Activated T-cell treated with anti-CD3 and anti-CD28 coated beads, Interleukin-2, amount 50 U/mL, for 24 hours (primary cell): Measurements from ENCODE around the gene TRAF4.

Experiments
- DNase-seq: peaks from one replicate; pipeline ENCODE4 v3.0.0-alpha.2; 2020
- H3K27ac Mint-ChIP-seq: 2 replicates; pipeline ENCODE4 v1.8.0; 2020; ENCODE audit warnings: mild to moderate bottlenecking, mixed read lengths
- H3K27me3 Mint-ChIP-seq: 2 replicates; pipeline ENCODE4 v1.8.0; 2020; ENCODE audit warnings: mixed read lengths
- H3K36me3 Mint-ChIP-seq: 2 replicates; pipeline ENCODE4 v1.8.0; 2020; ENCODE audit warnings: low read depth, mixed read lengths
- H3K4me1 Mint-ChIP-seq: 2 replicates; pipeline ENCODE4 v1.8.0; 2020; ENCODE audit warnings: low read depth, mixed read lengths
- H3K4me3 Mint-ChIP-seq: 2 replicates; pipeline ENCODE4 v1.8.0; 2020; ENCODE audit warnings: mild to moderate bottlenecking, moderate library complexity, mixed read lengths
- H3K9me3 Mint-ChIP-seq: 2 replicates; pipeline ENCODE4 v1.8.0; 2020; ENCODE audit warnings: mixed read lengths

The TRAF4 gene

GRCh38 chr17:28743243-28744103 lies at the start of gene TRAF4:
Gene TRAF4 (plus strand): TSS chr17:28744011. CDS start chr17:28744113, 102 bp downstream.
- peak; percentile 89 for DNase-seq
- Mint-ChIP-seq H3K27ac (peak within 1 kb of the TSS; percentile 92), H3K4me1 (peaks cover 55% of the 10 kb centered on the region), H3K27me3 (no peaks in the 10 kb centered on the region), H3K9me3 (peaks cover 2% of the 10 kb centered on the region), H3K36me3 (peaks cover 56% of the 10 kb centered on the region), H3K4me3 (peak within 1 kb of the TSS; percentile 93)

- DNase-seq = no peak
- no peaks in the 10 kb centered on the region for H3K9me3 Mint-ChIP-seq
- H3K27ac Mint-ChIP-seq = peak overlapping the region; percentile 82
- no peaks in the 10 kb centered on the region for H3K27me3 Mint-ChIP-seq
- H3K4me3 Mint-ChIP-seq = no peak overlapping the region
- peaks cover 100% of the 10 kb centered on the region for H3K36me3 Mint-ChIP-seq
- H3K4me1 Mint-ChIP-seq = peaks cover 10% of the 10 kb centered on the region
These were observed 45.4 kb upstream of the TRAF4 start for GRCh38 chr17:28698253-28698941.

- no peak for DNase-seq
- no peak overlapping the region for H3K4me3 Mint-ChIP-seq
- no peaks in the 10 kb centered on the region for H3K9me3 Mint-ChIP-seq
- peaks cover 100% of the 10 kb centered on the region for H3K36me3 Mint-ChIP-seq
- H3K27ac Mint-ChIP-seq = peak overlapping the region; percentile 55
- no peaks in the 10 kb centered on the region for H3K27me3 Mint-ChIP-seq
- H3K4me1 Mint-ChIP-seq = peaks cover 10% of the 10 kb centered on the region
These were observed 43.5 kb upstream of the TRAF4 start for GRCh38 chr17:28700278-28700677.

GRCh38 chr17:28700830-28701492 lies 42.9 kb upstream of the TRAF4 start:
- H3K36me3 Mint-ChIP-seq = peaks cover 98% of the 10 kb centered on the region
- H3K27ac Mint-ChIP-seq = peak overlapping the region; percentile 55
- no peak overlapping the region for H3K4me3 Mint-ChIP-seq
- DNase-seq = no peak
- H3K9me3 Mint-ChIP-seq = no peaks in the 10 kb centered on the region
- H3K4me1 Mint-ChIP-seq = peaks cover 10% of the 10 kb centered on the region
- no peaks in the 10 kb centered on the region for H3K27me3 Mint-ChIP-seq

GRCh38 chr17:28702026-28702751 lies 41.6 kb upstream of the TRAF4 start:
- no peak overlapping the region for H3K4me3 Mint-ChIP-seq
- H3K27me3 Mint-ChIP-seq = no peaks in the 10 kb centered on the region
- peak overlapping the region; percentile 76 for H3K27ac Mint-ChIP-seq
- no peak for DNase-seq
- H3K4me1 Mint-ChIP-seq = peaks cover 10% of the 10 kb centered on the region
- peaks cover 94% of the 10 kb centered on the region for H3K36me3 Mint-ChIP-seq
- no peaks in the 10 kb centered on the region for H3K9me3 Mint-ChIP-seq

- no peak for DNase-seq
- Mint-ChIP-seq H3K36me3 (peaks cover 94% of the 10 kb centered on the region), H3K27ac (peak overlapping the region; percentile 76), H3K4me1 (peaks cover 8% of the 10 kb centered on the region), H3K4me3 (no peak overlapping the region), H3K9me3 (no peaks in the 10 kb centered on the region), H3K27me3 (no peaks in the 10 kb centered on the region)
These were observed 41.1 kb upstream of the TRAF4 start for GRCh38 chr17:28702752-28703150.

- H3K9me3 Mint-ChIP-seq = no peaks in the 10 kb centered on the region
- H3K27ac Mint-ChIP-seq = peak overlapping the region; percentile 41
- no peak overlapping the region for H3K4me3 Mint-ChIP-seq
- H3K36me3 Mint-ChIP-seq = peaks cover 89% of the 10 kb centered on the region
- H3K27me3 Mint-ChIP-seq = no peaks in the 10 kb centered on the region
- DNase-seq = no peak
- peaks cover 2% of the 10 kb centered on the region for H3K4me1 Mint-ChIP-seq
These were observed 40.1 kb upstream of the TRAF4 start for GRCh38 chr17:28703552-28704218.

- Mint-ChIP-seq H3K27me3 (no peaks in the 10 kb centered on the region), H3K27ac (peak overlapping the region; percentile 41), H3K36me3 (peaks cover 82% of the 10 kb centered on the region), H3K9me3 (no peaks in the 10 kb centered on the region), H3K4me1 (no peaks in the 10 kb centered on the region), H3K4me3 (no peak overlapping the region)
- no peak for DNase-seq
These were observed 39.5 kb upstream of the TRAF4 start for GRCh38 chr17:28704219-28704858.

GRCh38 chr17:28705074-28705659 lies 38.6 kb upstream of the TRAF4 start:
- Mint-ChIP-seq H3K4me3 (no peak overlapping the region), H3K4me1 (peaks cover 2% of the 10 kb centered on the region), H3K27me3 (no peaks in the 10 kb centered on the region), H3K9me3 (no peaks in the 10 kb centered on the region), H3K36me3 (peaks cover 74% of the 10 kb centered on the region), H3K27ac (peak overlapping the region; percentile 61)
- no peak for DNase-seq

GRCh38 chr17:28705728-28706334 lies 38.0 kb upstream of the TRAF4 start:
- Mint-ChIP-seq H3K27me3 (no peaks in the 10 kb centered on the region), H3K4me1 (peaks cover 5% of the 10 kb centered on the region), H3K27ac (peak overlapping the region; percentile 61), H3K9me3 (no peaks in the 10 kb centered on the region), H3K36me3 (peaks cover 67% of the 10 kb centered on the region), H3K4me3 (no peak overlapping the region)
- DNase-seq = no peak

- H3K27me3 Mint-ChIP-seq = no peaks in the 10 kb centered on the region
- H3K36me3 Mint-ChIP-seq = peaks cover 58% of the 10 kb centered on the region
- no peaks in the 10 kb centered on the region for H3K9me3 Mint-ChIP-seq
- no peak for DNase-seq
- H3K27ac Mint-ChIP-seq = no peak overlapping the region
- no peak overlapping the region for H3K4me3 Mint-ChIP-seq
- peaks cover 10% of the 10 kb centered on the region for H3K4me1 Mint-ChIP-seq
These were observed 37.1 kb upstream of the TRAF4 start for GRCh38 chr17:28706471-28707338.

- no peak overlapping the region for H3K27ac Mint-ChIP-seq
- H3K4me3 Mint-ChIP-seq = no peak overlapping the region
- peaks cover 1% of the 10 kb centered on the region for H3K27me3 Mint-ChIP-seq
- H3K9me3 Mint-ChIP-seq = no peaks in the 10 kb centered on the region
- DNase-seq = no peak
- H3K36me3 Mint-ChIP-seq = peaks cover 52% of the 10 kb centered on the region
- peaks cover 16% of the 10 kb centered on the region for H3K4me1 Mint-ChIP-seq
These were observed 36.5 kb upstream of the TRAF4 start for GRCh38 chr17:28707339-28707720.
